Measurements from ENCODE around the gene SMS.
A peak's percentile ranks its signal among the peaks of the same experiment; 100 is the strongest.
"Not testable (repeated sequence)": the region's sequence is repeated elsewhere in the genome, so short reads cannot be mapped to it uniquely, and the experiment has no call there.

SMS gene

DNA sequence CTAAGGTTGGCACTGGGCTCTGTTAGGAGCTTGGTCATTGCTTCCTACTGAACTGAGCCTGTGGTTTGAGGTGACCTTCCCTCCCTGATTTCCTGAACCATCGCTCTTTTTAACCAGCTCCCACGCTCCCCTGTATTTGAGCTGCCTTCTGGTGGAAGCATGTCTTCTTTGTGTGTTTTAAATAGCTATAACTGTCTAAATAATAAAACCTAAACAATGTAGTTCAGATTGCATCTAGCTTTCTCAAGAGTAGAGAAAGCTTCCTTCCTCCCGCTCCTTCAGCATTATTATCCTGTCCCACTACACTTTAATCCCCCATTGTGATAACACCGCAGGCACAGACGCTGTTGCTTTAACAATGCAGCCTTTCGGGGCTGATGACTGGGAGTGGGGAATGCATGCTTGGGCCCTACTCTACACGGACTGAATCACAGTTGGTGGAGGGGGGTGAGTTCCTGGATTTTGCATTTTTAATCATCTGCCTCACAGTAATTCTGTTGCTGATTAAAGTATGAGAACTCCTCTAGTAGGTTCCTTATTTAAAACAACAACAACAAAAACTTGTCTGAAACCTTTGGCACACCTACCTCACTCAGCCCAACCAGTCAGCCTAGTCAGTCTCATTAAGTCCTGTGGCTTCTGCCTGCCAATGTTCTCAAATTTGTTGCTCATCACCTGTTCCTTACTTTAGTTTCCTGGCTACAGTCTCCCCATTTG lies 6.6 kb downstream of the SMS start:
- Histone ChIP-seq H3K27me3 (no peaks in the 10 kb centered on the region), H3K4me1 (peaks cover 11 to 63% (median 23%) of the 10 kb centered on the region in 10 experiments; a peak in 17 of 20 replicates), H3K9ac (no peak overlapping the region), H3K9me3 (replicated peaks in 1 of 11) (peaks cover 0 to 9% (median 0%) of the 10 kb centered on the region in 11 experiments; a peak in 4 of 22 replicates), H3K4me2 (peak overlapping the region in 9 of 11 experiments; percentile 2 to 55 (median 33); a peak in 11 of 22 replicates), H4K20me1 (peaks cover 9 to 91% (median 34%) of the 10 kb centered on the region in 11 experiments; a peak in 21 of 22 replicates), H3K36me3 (peaks cover 0 to 37% (median 4%) of the 10 kb centered on the region in 11 experiments; a peak in 7 of 22 replicates), H3K4me3 (no peak overlapping the region), H3K27ac (no peak overlapping the region)
- no peak for TF ChIP-seq Cebpa-rat (IDR thresholded peaks at IDR 0.05)

DNA sequence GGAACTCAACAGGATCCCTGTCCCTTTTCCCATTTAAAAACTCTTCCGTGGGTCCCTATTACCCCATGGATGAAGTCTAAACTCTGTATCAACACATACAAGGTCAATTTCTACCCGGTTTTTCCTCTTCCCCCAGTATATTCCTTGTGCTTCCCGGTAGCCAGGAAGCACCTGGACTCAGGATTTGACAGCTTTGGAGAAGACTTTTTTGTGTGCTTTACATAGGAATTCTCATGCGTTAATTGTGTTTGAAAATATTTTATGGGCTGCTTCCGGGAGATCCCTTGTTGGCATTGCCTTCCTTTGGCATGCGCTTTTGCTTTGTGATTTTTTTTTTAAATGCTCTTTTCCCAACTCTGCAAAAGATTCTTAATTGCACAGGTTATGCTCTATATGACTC lies 7.2 kb downstream of the SMS start:
- peaks cover 0 to 32% (median 4%) of the 10 kb centered on the region in 11 experiments; a peak in 7 of 22 replicates for H3K36me3 ChIP-seq
- H3K4me2 ChIP-seq = peak overlapping the region in 1 of 11 experiments; percentile 6; a peak in 1 of 22 replicates
- H4K20me1 ChIP-seq = peaks cover 9 to 96% (median 34%) of the 10 kb centered on the region in 11 experiments; a peak in 21 of 22 replicates
- no peak overlapping the region for H3K27ac ChIP-seq
- H3K9ac ChIP-seq = no peak overlapping the region
- no peak for TF ChIP-seq Cebpa-rat (IDR thresholded peaks at IDR 0.05)
- no peaks in the 10 kb centered on the region for H3K27me3 ChIP-seq
- H3K4me1 ChIP-seq = peaks cover 7 to 58% (median 18%) of the 10 kb centered on the region in 10 experiments; a peak in 15 of 20 replicates
- H3K4me3 ChIP-seq = no peak overlapping the region
- H3K9me3 ChIP-seq (replicated peaks in 1 of 11) = peaks cover 0 to 9% (median 0%) of the 10 kb centered on the region in 11 experiments; a peak in 4 of 22 replicates

DNA sequence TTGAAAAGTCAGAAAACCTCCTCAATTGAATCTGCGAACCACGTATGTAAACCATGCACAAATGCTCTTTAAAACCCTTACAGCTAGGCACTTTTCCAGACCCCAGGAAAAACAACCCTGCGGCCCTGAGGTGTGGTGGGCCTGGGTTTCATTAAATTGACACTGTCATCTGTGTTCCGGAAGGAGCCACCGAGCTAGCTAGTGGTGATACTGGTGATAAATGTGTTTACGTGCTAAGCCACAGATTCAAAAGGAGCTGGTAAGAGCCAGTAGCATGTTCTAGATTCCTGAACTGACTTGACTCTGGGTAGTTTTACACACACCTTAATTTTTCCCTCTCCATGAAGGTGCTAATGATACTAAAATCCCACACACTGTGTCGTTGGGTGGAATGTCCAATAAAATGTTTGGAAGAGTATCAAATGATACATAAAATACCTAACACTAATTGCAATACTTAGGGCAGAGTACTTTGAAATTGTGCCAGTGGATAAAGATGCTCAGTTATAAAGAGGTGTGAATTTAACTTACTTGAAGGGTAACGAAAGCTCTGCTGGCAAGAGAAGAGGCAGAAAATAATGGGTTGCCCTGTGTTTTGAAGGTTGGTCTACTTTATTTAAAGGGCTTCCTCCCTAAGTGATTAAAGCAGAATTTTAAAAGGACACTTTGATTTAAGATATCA lies 8.5 kb downstream of the SMS start:
- no peak overlapping the region for H3K27ac ChIP-seq
- H3K4me2 ChIP-seq = no peak overlapping the region

DNA sequence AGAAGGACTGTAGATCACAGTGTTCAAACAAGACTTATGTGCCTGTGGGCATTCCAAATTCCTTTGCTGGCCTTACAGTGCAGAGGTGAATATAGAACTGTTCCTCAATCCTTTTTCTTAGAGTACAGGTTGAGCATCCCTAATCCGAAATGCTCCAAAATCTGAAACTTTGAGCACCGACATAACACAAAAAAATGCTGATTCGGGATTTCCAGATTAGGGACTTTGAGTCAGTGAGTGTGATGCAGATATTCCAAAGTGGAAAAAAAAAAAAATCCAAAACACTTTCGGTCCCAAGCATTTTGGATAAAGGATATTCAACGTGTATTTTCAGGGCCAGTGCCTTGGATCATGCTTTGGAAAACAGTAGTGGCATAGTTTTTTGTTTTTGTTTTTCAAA lies 9.2 kb downstream of the SMS start:
- no peak overlapping the region for H3K27ac ChIP-seq
- no peak overlapping the region for H3K4me2 ChIP-seq
- H3K9ac ChIP-seq = no peak overlapping the region
- H3K4me1 ChIP-seq = peaks cover 0 to 59% (median 15%) of the 10 kb centered on the region in 10 experiments; a peak in 15 of 20 replicates
- peaks cover 13 to 97% (median 39%) of the 10 kb centered on the region in 11 experiments; a peak in 21 of 22 replicates for H4K20me1 ChIP-seq
- no peak overlapping the region for H3K4me3 ChIP-seq
- peaks cover 0 to 8% (median 0%) of the 10 kb centered on the region in 11 experiments; a peak in 4 of 22 replicates for H3K9me3 ChIP-seq (replicated peaks in 1 of 11)
- H3K27me3 ChIP-seq = no peaks in the 10 kb centered on the region
- TF ChIP-seq Cebpa-rat (IDR thresholded peaks at IDR 0.05) = no peak
- H3K36me3 ChIP-seq = peaks cover 0 to 22% (median 3%) of the 10 kb centered on the region in 11 experiments; a peak in 6 of 22 replicates

More for the DNA sequence above, 8.5 kb downstream of the SMS start:
- H3K4me3 ChIP-seq = no peak overlapping the region
- TF ChIP-seq Cebpa-rat (IDR thresholded peaks at IDR 0.05) = no peak
- H4K20me1 ChIP-seq = peaks cover 9 to 97% (median 39%) of the 10 kb centered on the region in 11 experiments; a peak in 21 of 22 replicates
- H3K9me3 ChIP-seq (replicated peaks in 1 of 11) = peaks cover 0 to 9% (median 0%) of the 10 kb centered on the region in 11 experiments; a peak in 4 of 22 replicates
- H3K36me3 ChIP-seq = peaks cover 0 to 28% (median 4%) of the 10 kb centered on the region in 11 experiments; a peak in 7 of 22 replicates
- H3K27me3 ChIP-seq = no peaks in the 10 kb centered on the region
- no peak overlapping the region for H3K9ac ChIP-seq
- peaks cover 0 to 57% (median 11%) of the 10 kb centered on the region in 10 experiments; a peak in 13 of 20 replicates for H3K4me1 ChIP-seq

DNA sequence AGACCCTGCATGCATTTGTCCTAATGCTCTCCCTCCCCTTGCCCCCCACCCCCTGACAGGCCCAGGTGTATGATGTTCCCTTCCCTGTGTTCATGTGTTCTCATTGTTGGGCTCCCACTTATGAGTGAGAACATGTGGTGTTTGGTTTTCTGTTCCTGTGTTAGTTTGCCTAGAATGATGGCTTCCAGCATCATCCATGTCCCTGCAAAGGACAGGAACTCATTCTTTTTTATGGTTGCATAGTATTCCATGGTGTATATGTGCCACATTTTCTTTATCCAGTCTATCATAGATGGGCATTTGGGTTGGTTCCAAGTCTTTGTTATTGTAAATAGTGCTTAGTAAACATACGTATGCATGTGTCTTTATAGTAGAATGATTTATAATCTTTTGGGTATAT lies 10.0 kb downstream of the SMS start:
- H3K4me3 ChIP-seq; H3K4me2 ChIP-seq; H3K27ac ChIP-seq; H3K27me3 ChIP-seq; H3K9ac ChIP-seq; H3K9me3 ChIP-seq (replicated peaks in 1 of 11): not testable (repeated sequence)
- peaks cover 16 to 99% (median 45%) of the 10 kb centered on the region in 11 experiments; a peak in 21 of 22 replicates for H4K20me1 ChIP-seq
- peaks cover 0 to 22% (median 0%) of the 10 kb centered on the region in 11 experiments; a peak in 6 of 22 replicates for H3K36me3 ChIP-seq
- H3K4me1 ChIP-seq = peaks cover 0 to 59% (median 20%) of the 10 kb centered on the region in 10 experiments; a peak in 16 of 20 replicates

DNA sequence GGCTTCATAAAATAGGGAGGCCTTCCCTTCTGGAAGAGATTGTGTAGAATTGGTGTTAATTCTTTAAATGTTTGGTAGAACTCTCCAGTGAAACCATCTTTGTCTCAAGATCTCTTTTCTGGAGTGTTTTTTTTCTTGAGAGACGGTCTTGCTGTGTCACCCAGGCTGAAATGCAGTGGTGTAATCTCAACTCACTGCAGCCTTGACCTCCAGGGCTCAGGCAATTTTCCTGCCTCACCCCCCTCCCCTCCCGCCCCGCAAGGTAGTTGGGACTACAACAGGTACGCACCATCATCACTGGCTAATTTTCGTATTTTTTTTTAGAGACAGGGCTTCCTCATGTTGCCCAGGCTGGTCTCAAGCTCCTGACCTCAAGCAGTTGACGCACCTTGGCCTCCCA lies 12.1 kb downstream of the SMS start:
- no peak for TF ChIP-seq Cebpa-rat (IDR thresholded peaks at IDR 0.05)
- Histone ChIP-seq H3K27ac (no peak overlapping the region), H3K4me3 (no peak overlapping the region), H3K4me2 (no peak overlapping the region), H3K27me3 (no peaks in the 10 kb centered on the region), H3K9ac (no peak overlapping the region), H3K4me1 (peaks cover 0 to 44% (median 16%) of the 10 kb centered on the region in 10 experiments; a peak in 13 of 20 replicates), H3K36me3 (peaks cover 0 to 27% (median 6%) of the 10 kb centered on the region in 11 experiments; a peak in 9 of 22 replicates), H3K9me3 (replicated peaks in 1 of 11) (peaks cover 0 to 9% (median 0%) of the 10 kb centered on the region in 11 experiments; a peak in 5 of 22 replicates), H4K20me1 (peaks cover 12 to 99% (median 53%) of the 10 kb centered on the region in 11 experiments; a peak in 18 of 22 replicates)

DNA sequence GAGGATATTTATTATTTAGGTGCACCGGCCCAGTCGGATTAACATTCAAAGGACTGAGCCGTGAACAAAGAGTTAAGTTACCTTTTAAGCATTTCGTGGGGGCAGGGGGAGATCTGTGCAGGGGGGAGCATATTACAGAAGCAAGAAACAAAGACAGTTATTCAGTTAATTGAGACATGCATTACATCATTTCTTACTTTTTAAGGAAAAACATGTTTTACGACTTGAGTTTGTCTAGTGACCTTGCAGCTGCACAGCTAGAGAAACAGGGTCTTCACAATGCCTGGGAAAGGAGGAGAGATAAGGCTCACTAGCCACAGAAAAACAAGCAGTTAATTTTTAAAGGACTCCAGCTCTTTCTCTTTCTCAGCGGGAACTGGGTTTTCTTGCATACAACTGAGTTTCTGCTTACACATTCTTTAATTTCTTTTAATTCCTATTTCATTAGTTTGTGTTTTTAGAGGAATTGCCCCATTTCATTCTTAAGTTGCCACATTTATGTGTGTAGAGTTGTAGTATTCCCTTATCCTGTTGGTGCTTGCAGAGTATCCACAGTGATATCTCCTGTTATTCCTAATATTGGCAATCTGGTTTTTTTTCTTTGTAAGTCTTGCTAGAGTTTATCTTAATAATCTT lies 12.8 kb downstream of the SMS start:
- H3K36me3 ChIP-seq = peaks cover 0 to 20% (median 6%) of the 10 kb centered on the region in 11 experiments; a peak in 9 of 22 replicates
- not testable (repeated sequence) for H3K27ac ChIP-seq; H3K9me3 ChIP-seq (replicated peaks in 1 of 11); H3K27me3 ChIP-seq; H3K4me3 ChIP-seq; H3K4me2 ChIP-seq; H3K9ac ChIP-seq
- H3K4me1 ChIP-seq = peaks cover 0 to 41% (median 16%) of the 10 kb centered on the region in 10 experiments; a peak in 13 of 20 replicates
- peaks cover 11 to 99% (median 52%) of the 10 kb centered on the region in 11 experiments; a peak in 19 of 22 replicates for H4K20me1 ChIP-seq

DNA sequence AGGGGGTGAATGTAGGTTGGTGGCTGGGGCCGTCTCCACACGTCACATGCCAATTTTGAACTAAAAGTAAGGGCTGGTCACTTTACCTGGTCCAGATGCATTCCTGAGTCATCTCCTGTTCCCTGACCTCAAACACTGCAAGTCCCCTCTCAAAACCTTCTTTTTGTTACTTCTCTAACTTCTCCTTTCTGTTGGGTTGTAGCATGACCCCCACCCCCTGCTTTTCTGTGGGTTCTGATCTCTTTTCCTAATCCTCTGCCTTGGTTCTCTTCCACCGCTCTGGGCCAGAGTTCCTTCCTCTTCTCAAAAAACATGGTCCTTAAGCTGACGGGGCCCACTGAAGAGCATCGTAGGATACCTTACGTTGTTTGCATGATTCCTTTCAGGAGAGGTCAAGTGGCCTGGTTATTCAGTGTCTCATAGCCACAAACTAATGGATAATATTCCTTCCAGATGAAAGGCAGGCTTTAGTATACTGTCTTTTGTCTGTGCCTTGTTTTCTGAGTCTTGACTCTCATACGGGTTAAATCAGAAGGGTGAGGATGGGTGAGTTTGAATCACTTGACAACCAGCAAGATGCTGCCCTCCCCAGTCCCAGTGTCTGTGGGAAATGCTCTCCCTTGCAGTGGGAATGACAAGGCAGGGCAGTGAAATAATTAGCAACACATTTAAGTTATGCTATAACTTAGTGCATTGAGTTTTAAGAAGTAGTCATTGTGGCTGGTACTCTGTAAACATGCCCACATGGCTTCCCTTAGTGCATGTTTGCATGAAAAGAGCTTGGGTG lies 15.1 kb downstream of the SMS start:
- Histone ChIP-seq H3K4me1 (peaks cover 0 to 52% (median 20%) of the 10 kb centered on the region in 10 experiments; a peak in 15 of 20 replicates), H3K27ac (peak overlapping the region in 1 of 11 experiments; percentile 22; a peak in 1 of 22 replicates), H3K36me3 (peaks cover 0 to 23% (median 6%) of the 10 kb centered on the region in 11 experiments; a peak in 8 of 22 replicates), H3K4me3 (no peak overlapping the region), H3K27me3 (no peaks in the 10 kb centered on the region), H3K4me2 (peak overlapping the region in 6 of 11 experiments; percentile 7 to 65 (median 33); a peak in 11 of 22 replicates), H3K9ac (no peak overlapping the region), H3K9me3 (replicated peaks in 1 of 11) (peaks cover 0 to 9% (median 0%) of the 10 kb centered on the region in 11 experiments; a peak in 1 of 22 replicates), H4K20me1 (peaks cover 21 to 99% (median 67%) of the 10 kb centered on the region in 11 experiments)
- no peak for TF ChIP-seq Cebpa-rat (IDR thresholded peaks at IDR 0.05)
